GM10266 (cell line): ENCODE results near the gene FGF11.

ENCODE experiments used
- DNase-seq: peaks from one replicate; pipeline ENCODE4 v3.0.0; 2012; ENCODE audit errors: extremely low spot score
- TF ChIP-seq, protein P1 (sequence below): IDR thresholded peaks from 2 replicates; pipeline ENCODE4 v1.5.1; 2012; ENCODE audit warnings: mild to moderate bottlenecking, low read depth; ENCODE audit not compliant: control insufficient read depth, insufficient read depth; ENCODE audit errors: missing control alignments

The FGF11 gene

DNA sequence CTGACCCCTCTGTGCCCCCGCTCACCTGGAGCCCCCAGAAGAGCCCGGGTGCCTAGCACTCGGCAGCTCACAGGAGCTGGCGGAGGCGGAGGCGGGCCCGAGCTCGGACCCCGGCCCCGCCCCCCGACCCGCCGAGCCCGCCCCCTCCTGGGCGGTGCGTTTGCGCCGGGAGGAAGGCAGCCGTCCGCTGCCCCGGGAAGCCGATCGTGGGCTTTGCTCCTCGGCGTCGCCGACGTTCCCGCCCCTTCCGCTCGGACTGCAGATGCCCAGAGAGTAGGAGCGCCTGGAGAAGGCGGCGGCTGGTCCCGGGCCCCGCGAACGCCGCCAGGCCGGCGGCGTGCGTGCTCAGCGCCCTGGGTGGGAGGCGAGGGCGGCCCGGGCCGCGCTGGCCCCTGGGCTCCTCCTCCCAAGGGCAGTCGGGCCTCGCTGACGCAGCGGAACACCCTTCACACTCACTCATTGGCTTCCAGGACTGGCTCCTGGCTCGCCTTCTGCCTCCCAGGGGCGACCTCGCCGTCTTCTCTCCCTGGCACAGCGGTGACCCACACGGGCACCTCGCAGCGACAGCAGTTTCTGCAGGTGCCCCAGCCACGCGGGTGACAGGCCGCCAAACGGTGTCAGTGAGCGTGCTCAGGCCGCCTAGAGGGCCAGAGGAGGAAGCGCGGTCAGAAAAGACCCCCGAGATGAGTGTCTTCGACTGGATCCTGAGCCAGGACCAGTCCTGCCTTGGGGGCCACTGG, 44.7 kb upstream of the FGF11 start, which contains the start of gene PLSCR3:
Gene PLSCR3, minus strand, starts transcription at position 74 of the 740 bp plus-strand sequence. CDS start 415 bp downstream, outside the sequence.
- TF ChIP-seq, protein P1, sequence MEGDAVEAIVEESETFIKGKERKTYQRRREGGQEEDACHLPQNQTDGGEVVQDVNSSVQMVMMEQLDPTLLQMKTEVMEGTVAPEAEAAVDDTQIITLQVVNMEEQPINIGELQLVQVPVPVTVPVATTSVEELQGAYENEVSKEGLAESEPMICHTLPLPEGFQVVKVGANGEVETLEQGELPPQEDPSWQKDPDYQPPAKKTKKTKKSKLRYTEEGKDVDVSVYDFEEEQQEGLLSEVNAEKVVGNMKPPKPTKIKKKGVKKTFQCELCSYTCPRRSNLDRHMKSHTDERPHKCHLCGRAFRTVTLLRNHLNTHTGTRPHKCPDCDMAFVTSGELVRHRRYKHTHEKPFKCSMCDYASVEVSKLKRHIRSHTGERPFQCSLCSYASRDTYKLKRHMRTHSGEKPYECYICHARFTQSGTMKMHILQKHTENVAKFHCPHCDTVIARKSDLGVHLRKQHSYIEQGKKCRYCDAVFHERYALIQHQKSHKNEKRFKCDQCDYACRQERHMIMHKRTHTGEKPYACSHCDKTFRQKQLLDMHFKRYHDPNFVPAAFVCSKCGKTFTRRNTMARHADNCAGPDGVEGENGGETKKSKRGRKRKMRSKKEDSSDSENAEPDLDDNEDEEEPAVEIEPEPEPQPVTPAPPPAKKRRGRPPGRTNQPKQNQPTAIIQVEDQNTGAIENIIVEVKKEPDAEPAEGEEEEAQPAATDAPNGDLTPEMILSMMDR = peak; percentile 25
- peak; percentile 98 for DNase-seq

DNA sequence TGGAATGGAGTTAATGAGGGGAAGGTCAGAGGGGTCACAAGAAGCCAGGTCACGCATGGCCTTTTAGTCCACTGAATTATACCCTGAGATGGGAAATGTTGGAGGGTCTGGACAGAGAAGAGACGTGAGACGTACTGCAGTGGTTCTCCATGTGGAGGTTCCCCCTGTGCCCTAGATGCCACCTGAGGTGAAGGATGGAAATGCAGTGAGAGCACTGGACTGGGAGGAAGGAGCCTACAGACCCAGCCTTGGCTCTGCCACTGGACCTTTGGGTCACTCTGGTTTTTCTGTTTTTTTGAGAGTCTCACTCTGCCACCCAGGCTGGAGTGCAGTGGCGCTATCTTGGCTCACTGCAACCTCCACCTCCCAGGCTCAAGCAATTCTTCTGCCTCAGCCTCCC, 43.2 kb upstream of the FGF11 start:
- no peak for DNase-seq
- TF ChIP-seq, protein P1 = no peak

DNA sequence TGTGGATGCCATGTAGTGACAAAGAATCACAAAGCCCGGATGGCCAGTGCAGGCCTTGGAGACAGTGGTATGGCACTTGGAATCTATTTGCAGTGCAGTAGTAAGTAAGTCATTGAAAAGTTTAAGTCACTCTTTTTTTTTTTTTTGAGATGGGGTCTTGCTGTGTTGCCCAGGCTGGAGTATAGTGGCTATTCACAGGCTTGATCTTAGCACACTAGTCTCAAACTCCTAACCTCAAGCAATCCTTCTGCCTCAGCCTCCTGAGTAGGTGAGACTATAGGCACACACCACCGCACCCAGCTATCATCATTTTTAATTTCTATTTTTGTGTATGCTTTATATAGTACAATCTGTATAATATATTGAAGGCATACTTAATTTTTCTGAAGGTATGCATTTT, 40.7 kb upstream of the FGF11 start:
- TF ChIP-seq, protein P1 = no peak
- DNase-seq = no peak

DNA sequence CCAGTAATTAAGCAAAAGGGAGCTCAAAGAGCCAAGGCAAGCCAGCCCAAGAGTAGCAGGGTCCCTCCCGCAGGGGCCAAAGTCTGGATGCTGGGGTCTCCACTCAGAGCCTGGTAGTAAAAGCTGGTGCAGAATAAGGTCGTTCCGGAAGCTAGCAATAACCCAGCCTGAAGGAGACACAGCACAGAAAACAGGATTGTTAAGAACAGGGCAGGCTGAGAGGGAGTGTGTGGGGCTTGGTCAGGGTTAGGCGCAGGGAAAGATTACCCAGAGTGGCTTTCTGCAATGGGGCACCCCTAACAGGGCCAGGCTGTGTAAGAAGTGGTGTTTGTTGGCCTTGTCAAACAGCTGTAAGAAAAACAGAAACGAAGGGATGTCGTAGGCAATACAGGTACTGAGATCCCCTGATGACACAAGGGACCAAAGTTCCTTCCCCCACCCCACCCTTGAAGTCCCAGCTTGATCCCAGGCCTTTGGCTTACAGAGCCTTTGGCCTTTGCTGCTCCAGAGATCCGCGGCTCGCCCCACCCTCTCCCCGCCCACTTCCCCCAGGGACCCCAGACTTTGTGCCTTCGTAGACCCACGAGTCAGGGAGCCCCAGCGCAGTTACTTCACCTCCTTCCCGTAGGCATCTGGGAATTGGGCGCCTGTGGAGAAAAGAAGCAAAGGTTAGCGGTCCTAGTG, 36.1 kb upstream of the FGF11 start:
- no peak for DNase-seq

DNA sequence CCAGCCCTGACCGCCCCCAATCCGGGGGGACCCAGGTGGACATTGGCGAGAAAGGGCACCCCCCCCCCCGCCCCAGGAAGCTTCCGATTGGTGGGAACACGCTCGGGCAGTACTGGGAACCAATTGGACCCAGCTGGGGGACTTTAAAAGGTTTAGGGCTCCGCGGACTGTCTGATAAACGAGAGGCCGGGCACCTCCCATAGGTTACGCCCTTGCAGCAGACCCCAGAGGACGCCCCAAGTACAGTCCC, 35.7 kb upstream of the FGF11 start:
- DNase-seq = no peak
- TF ChIP-seq, protein P1 = no peak

More for the DNA sequence above, 36.1 kb upstream of the FGF11 start:
- TF ChIP-seq, protein P1 = no peak

DNA sequence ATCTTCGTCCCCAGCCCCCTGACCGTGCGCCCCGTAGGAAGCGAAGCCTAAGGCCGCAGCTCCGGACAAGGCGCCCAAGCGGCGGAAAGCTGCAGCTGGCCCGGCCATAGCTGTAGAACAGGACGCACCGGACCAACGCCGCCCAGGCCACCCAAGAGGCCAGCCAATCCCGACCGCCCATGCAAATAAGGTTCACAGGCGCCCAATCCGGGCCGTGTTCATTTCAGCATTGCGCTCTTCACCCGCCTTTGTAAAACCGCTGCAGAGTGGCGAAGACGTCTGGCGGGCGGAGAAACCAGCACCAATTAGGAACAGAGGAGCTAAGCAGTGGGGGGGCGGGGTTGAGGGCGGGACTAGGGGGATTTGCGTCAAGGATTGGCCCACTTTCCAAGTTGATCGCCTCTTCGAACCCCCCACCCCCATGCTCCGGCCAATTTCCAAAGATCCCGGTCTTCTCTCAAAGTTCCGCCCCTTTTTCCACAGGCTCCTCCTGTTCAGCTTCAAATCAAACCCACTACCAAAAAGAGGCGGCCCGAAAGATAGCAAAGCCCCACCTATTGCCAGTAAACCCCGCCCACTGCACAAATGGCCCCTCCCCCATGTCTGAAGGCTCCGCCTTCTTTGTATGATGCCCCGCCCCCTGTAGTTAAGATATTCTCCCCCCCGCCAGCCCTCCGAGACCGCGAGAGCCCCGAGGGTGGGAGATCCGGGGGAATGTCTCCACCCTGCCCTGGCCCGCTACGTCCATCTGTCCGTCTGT, 35.2 kb upstream of the FGF11 start, which contains the start of gene TMEM256:
Gene TMEM256, minus strand, starts transcription at position 121 of the 760 bp plus-strand sequence. Its CDS starts 13 bp downstream, at position 108.
- TF ChIP-seq, protein P1 = no peak
- DNase-seq = peak; percentile 98
